Left ventricle myocardium superior (tissue), 1 donor: ENCODE measurements around the gene ITPKC. TPM values are rescaled to one million over a fixed set of nuclear protein-coding genes. Genes with fewer than 3 reads are reported as not detected.

ENCODE experiments used
- ATAC-seq: fragments of 200-7000 bp; cut with Tn5 transposase; one replicate; pipeline ENCODE4 v1.9.1; 2020; ENCODE audit warnings: mild to moderate bottlenecking, moderate library complexity
- DNase-seq: peaks from one replicate; pipeline ENCODE4 v3.0.0-alpha.2; 2020
- intact Hi-C: fragments of 100-400 bp; cut with micrococcal nuclease; formaldehyde crosslinking; loops from one replicate; pipeline ENCODE4 v1.11.0; 2022
- total RNA-seq: library from RNA; stranded (reverse); fragmentation: NEBNext Ultra II Directional; extraction: Animal tissue kit (Norgen Biotek cat#: 25700); gene quantifications from one replicate; pipeline ENCODE4 v1.2.1, GENCODE V29; 2021
- donor health status: DM: no; HTN: yes; CAD: no; lungs with severe emphysema.

The ITPKC gene
- total RNA-seq, 1 donor from 2014 or later: 12.8 TPM

DNA sequence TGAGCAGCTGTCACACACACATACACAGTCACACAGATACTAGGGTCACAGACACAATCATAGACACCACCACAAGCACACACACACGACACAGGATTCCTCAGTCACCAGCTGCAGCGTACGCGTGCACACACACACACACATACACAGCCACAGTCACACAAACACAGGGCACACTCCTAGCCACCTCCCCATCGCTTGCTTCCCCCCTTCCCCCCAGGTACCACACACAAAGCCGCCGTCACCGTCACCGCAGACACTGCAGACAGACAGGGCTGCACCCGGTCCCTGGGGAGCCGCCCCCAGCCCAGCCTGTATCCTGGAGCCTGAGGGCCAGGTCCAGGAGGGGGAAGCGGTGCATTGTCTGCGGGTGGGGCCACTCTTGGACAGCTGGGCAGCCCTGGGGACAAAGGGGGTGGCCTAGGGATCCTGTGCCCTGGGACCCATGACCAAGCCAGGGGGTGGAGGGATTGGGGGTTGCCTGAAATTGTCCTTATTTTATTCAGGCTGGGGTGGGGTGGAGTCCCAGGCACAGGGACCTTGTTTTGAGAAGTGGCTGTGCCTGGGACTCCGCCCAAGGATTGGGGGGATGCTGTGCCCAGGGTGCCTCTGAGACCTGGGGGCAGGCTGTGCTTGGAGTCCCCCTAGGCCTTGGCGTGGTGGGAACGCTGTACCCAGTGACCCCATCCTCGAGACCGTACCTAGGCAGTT lies 27.4 kb upstream of the ITPKC start:
- no peak for ATAC-seq
- DNase-seq: peak; percentile 58
- intact Hi-C loops: no loop called here

DNA sequence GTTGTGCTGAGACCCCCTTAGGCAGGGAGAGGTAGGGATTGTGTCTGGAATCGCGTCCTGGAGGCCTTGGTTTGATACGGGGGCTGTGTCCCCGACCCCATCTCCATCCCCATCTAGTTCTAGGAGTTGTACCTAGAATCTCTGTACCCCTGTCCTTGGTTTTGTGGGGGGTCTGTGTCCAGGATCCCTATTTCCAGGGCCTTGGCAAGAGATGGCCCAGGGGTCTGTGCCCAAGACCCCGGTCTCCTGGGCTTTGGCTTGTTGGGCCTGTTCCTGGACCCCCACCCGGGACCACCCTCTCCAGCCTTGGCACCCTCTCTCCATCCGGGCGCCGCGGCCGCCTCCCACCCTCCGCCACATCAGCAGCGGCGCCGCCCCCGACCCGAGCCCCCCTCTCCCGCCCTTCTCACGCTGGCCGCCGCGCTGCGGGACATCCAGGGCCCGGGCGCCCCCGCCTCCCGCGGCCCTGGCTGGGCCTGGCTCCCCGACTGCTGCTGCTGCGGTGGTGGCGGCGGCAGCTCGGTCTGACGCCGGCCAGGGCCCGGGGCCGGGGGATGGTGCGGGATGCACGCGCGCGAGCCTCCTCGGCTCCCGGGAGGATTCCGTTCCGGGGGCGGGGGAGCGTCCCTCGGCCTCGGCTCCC lies 26.7 kb upstream of the ITPKC start, which contains the start of gene NUMBL:
Gene NUMBL (minus strand): TSS at position 602 of the 643 bp plus-strand sequence. CDS start 168 bp downstream, at position 434.
- intact Hi-C loops: no loop called here
- no peak for ATAC-seq
- DNase-seq: no peak

GRCh38 chr19:40690693-40691420 lies 26.1 kb upstream of the ITPKC start:
- intact Hi-C loops: no loop called here
- ATAC-seq (peak; percentile 91), DNase-seq (peak; percentile 98)

- intact Hi-C loops: no loop called here
- peak; percentile 42 for DNase-seq
These were observed 25.3 kb upstream of the ITPKC start for GRCh38 chr19:40691421-40692211.

GRCh38 chr19:40692212-40692551 lies 24.7 kb upstream of the ITPKC start:
- ATAC-seq (no peak), DNase-seq (no peak)
- intact Hi-C loops: no loop called here

More at GRCh38 chr19:40691421-40692211, 25.3 kb upstream of the ITPKC start:
- no peak for ATAC-seq

- no peak for DNase-seq
- no peak for ATAC-seq
- intact Hi-C loops: no loop called here
These were observed 23.6 kb upstream of the ITPKC start for GRCh38 chr19:40693150-40693788.

DNA sequence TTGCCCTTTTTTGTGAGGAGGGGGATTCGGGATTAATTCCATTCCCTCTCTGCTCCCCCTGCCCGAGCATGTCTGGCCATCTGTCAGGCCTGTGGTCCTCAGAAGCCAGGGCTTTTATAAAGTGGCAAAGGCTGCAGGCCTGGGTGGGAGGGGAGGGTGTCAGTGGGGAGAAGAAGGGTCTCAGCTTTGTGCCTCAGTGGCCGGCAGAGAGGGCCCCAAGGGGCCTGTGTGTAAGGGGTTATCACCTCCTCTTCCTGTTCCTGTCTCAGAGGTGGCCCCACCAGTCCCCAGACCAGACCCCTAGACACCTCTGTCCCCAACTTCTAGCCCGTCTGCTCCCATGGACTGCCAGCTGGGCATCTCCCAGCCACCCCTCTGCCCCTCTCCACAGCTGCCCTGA lies 23.0 kb upstream of the ITPKC start:
- no peak for ATAC-seq
- intact Hi-C loops: no loop called here
- DNase-seq: no peak

DNA sequence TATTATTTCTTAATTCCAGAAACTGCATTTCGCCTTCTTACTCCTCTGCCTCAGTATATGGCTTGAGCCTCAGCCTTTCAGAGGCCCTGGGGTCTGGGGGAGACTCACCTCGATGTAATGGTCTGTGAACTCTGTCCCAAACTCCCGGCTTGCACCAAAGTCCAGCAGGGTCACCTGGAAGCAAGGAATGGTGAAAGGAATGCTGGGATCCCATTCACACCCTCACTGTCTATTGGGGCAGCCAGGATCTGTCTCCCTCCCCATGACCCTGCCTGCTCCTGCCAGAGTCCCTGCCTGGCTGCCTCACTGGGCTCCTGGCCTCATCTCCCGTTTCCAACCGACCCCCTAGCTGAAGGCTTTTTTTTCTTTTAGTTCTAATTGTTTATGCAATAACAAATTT lies 21.0 kb upstream of the ITPKC start:
- intact Hi-C loops: no loop called here
- DNase-seq: no peak
- no peak for ATAC-seq

DNA sequence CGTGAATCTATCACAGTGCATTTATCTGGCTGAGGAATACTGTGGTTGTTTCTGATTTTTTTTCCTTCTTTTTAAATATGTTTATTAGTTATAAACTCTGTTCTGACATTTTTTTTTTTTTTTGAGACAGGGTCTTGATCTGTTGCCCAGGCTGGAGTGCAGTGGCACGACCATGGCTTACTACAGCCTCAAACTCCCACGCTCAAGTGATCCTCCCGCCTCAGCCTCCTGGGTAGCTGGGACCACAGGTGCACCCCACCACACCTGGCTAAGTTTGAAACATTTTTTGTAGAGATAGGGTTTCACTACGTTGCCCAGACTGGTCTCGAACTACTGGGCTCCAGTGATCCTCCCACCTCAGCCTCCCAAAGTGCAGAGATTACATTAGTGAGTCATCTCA lies 19.9 kb upstream of the ITPKC start:
- DNase-seq (no peak), ATAC-seq (no peak)
- intact Hi-C loops: no loop called here

DNA sequence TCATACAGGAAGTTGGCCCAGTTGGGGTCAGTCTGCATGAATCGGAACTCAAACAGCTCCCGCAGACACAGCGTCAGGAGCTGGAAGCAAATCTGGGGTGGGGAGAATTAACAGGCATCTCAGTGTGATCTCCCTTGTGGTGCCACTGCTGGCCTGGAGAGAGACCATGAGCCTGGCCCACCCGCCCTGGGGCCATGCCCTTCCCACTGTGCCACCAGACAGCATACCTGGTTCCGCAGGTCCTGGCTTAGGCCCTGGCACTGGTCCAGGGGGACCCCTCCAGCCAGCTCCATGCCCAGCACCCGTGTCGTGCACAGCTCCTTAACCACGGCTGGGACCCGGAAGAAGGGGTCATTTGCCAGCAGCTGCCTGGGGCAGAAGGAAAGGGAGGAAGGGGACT lies 16.8 kb upstream of the ITPKC start:
- ATAC-seq (no peak), DNase-seq (no peak)
- intact Hi-C loops: no loop called here

DNA sequence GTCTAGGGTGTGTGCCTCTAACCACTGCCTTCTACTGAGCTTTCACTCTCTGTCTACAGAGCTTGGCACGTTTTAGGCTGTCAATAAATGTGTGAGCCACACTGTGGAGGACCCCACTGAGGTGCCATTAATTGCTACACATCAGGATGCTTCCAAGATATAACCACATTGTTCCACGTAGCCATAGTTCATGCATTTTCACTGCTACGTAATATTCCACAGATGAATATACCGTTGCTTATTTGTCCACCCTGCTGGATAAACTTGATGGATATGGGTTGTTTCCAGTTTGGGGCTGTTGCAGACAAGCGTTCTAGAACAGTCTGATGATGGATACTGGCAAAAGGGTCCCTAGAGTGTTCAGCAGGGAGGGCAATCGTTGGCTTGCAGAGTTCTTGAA lies 15.2 kb upstream of the ITPKC start:
- ATAC-seq (no peak), DNase-seq (no peak)
- intact Hi-C loops: no loop called here

GRCh38 chr19:40702337-40703012 lies 14.4 kb upstream of the ITPKC start:
- ATAC-seq (peak; percentile 60), DNase-seq (peak; percentile 75)
- intact Hi-C loops: no loop called here

GRCh38 chr19:40703029-40703755 lies 13.7 kb upstream of the ITPKC start:
- DNase-seq (no peak), ATAC-seq (no peak)
- intact Hi-C loops: no loop called here

GRCh38 chr19:40704491-40705361 lies 12.2 kb upstream of the ITPKC start:
- ATAC-seq (no peak), DNase-seq (no peak)
- intact Hi-C loops: no loop called here

DNA sequence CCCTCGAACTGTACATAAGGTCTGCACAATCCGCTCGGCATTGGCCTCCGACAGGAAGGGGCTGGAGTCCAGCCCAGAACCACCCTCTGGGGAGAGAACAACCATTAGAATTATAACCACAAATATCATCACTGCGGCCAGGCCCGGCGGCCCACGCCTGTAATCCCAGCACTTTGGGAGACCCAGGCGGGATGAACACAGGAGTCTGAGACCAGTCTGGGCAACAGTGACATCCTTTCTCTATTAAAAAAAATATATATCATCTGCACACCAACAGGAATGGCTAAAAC lies 11.6 kb upstream of the ITPKC start:
- ATAC-seq: peak; percentile 37
- intact Hi-C loops: no loop called here
- peak; percentile 72 for DNase-seq

- intact Hi-C loops: no loop called here
- peak; percentile 85 for ATAC-seq
- DNase-seq: no peak
These were observed 10.8 kb upstream of the ITPKC start for GRCh38 chr19:40705950-40706619.

- intact Hi-C loops: no loop called here
- DNase-seq (no peak), ATAC-seq (no peak)
These were observed 9.3 kb upstream of the ITPKC start for GRCh38 chr19:40707615-40708014.
